GM19467 (cell line): ENCODE results near the gene CHST9.
"Not testable (repeated sequence)": the region's sequence is repeated elsewhere in the genome, so short reads cannot be mapped to it uniquely, and the experiment has no call there.

Source experiments
- ATAC-seq: cut with Tn5 transposase; IDR thresholded peaks from one replicate; pipeline ENCODE4 v1.9.1; 2021; ENCODE audit warnings: mild to moderate bottlenecking, moderate library complexity; ENCODE audit not compliant: unreplicated experiment

Gene CHST9

GRCh38 chr18:27175245-27175644 lies 9.9 kb downstream of the CHST9 start:
- no peak for ATAC-seq

GRCh38 chr18:27171993-27172392 lies 13.1 kb downstream of the CHST9 start:
- ATAC-seq = no peak

- ATAC-seq = no peak
Observed at GRCh38 chr18:27165412-27165811, 19.7 kb downstream of the CHST9 start.

- no peak for ATAC-seq
Observed at GRCh38 chr18:27164905-27165304, 20.2 kb downstream of the CHST9 start.

GRCh38 chr18:27163197-27163716 lies 21.9 kb downstream of the CHST9 start:
- ATAC-seq = not testable (repeated sequence)

- ATAC-seq = not testable (repeated sequence)
Observed at GRCh38 chr18:27149240-27149639, 35.9 kb downstream of the CHST9 start.

- no peak for ATAC-seq
Observed at GRCh38 chr18:27144672-27145071, 40.4 kb downstream of the CHST9 start.

GRCh38 chr18:27143580-27144287 lies 41.4 kb downstream of the CHST9 start:
- no peak for ATAC-seq

- no peak for ATAC-seq
Observed at GRCh38 chr18:27142891-27143290, 42.2 kb downstream of the CHST9 start.

GRCh38 chr18:27141876-27142275 lies 43.2 kb downstream of the CHST9 start:
- ATAC-seq = no peak

GRCh38 chr18:27138079-27138478 lies 47.0 kb downstream of the CHST9 start:
- ATAC-seq = no peak

- no peak for ATAC-seq
Observed at GRCh38 chr18:27136208-27136535, 48.9 kb downstream of the CHST9 start.

- ATAC-seq = no peak
Observed at GRCh38 chr18:27135504-27136207, 49.5 kb downstream of the CHST9 start.

- ATAC-seq = no peak
Observed at GRCh38 chr18:27130065-27130630, 55.0 kb downstream of the CHST9 start.

- ATAC-seq = no peak
Observed at GRCh38 chr18:27124196-27124595, 60.9 kb downstream of the CHST9 start.

- ATAC-seq = no peak
Observed at GRCh38 chr18:27121108-27121507, 64.0 kb downstream of the CHST9 start.

- no peak for ATAC-seq
Observed at GRCh38 chr18:27120246-27120645, 64.9 kb downstream of the CHST9 start.

- ATAC-seq = no peak
Observed at GRCh38 chr18:27118973-27119372, 66.1 kb downstream of the CHST9 start.

- ATAC-seq = no peak
Observed at GRCh38 chr18:27114842-27115241, 70.3 kb downstream of the CHST9 start.

GRCh38 chr18:27113358-27113757 lies 71.8 kb downstream of the CHST9 start:
- ATAC-seq = no peak

- no peak for ATAC-seq
Observed at GRCh38 chr18:27110319-27110718, 74.8 kb downstream of the CHST9 start.

GRCh38 chr18:27109451-27109850 lies 75.7 kb downstream of the CHST9 start:
- ATAC-seq = no peak
